ENCODE results near the gene ENOX2. TPM values are rescaled to one million over a fixed set of nuclear protein-coding genes. Genes with fewer than 3 reads are reported as not detected.

The ENOX2 gene
- polyA plus RNA-seq, 2 donors: 2.2 to 5.1 TPM

GRCh38 chrX:130682990-130683389 lies 220.0 kb downstream of the ENOX2 start:
- 68 to 79% methylated on average over 2 of the region's 2 CpGs for WGBS, 2 donors
- no peaks in the 10 kb centered on the region for H3K36me3 ChIP-seq (ENCODE audit: control insufficient read depth in 2 of 2, insufficient read depth in 2 of 2, low read length in 1 of 2)

GRCh38 chrX:130680164-130681035 lies 222.6 kb downstream of the ENOX2 start:
- Histone ChIP-seq H3K27ac (ENCODE audit: low read depth in 2 of 2, low read length in 1 of 2) (no peak overlapping the region), H3K4me1 (ENCODE audit: control insufficient read depth in 2 of 2, insufficient read depth in 2 of 2, low read length in 1 of 2) (no peaks in the 10 kb centered on the region), H3K36me3 (ENCODE audit: control insufficient read depth in 2 of 2, insufficient read depth in 2 of 2, low read length in 1 of 2) (no peaks in the 10 kb centered on the region), H3K27me3 (ENCODE audit: control insufficient read depth in 1 of 2, insufficient read depth in 2 of 2, low read length in 2 of 2) (no peaks in the 10 kb centered on the region), H3K4me3 (ENCODE audit: low read depth in 1 of 2, low read length in 2 of 2) (no peak overlapping the region), H3K9me3 (ENCODE audit: control insufficient read depth in 2 of 2, insufficient read depth in 1 of 2, low read depth in 1 of 2, low read length in 1 of 2) (no peaks in the 10 kb centered on the region)
- 62 to 73% methylated on average over 2 of the region's 2 CpGs for WGBS, 2 donors

More at GRCh38 chrX:130682990-130683389, 220.0 kb downstream of the ENOX2 start:
- H3K4me3 ChIP-seq (ENCODE audit: low read depth in 1 of 2, low read length in 2 of 2): no peak overlapping the region
- no peaks in the 10 kb centered on the region for H3K4me1 ChIP-seq (ENCODE audit: control insufficient read depth in 2 of 2, insufficient read depth in 2 of 2, low read length in 1 of 2)
- no peaks in the 10 kb centered on the region for H3K27me3 ChIP-seq (ENCODE audit: control insufficient read depth in 1 of 2, insufficient read depth in 2 of 2, low read length in 2 of 2)
- H3K9me3 ChIP-seq (ENCODE audit: control insufficient read depth in 2 of 2, insufficient read depth in 1 of 2, low read depth in 1 of 2, low read length in 1 of 2): no peaks in the 10 kb centered on the region
- no peak overlapping the region for H3K27ac ChIP-seq (ENCODE audit: low read depth in 2 of 2, low read length in 1 of 2)

DNA sequence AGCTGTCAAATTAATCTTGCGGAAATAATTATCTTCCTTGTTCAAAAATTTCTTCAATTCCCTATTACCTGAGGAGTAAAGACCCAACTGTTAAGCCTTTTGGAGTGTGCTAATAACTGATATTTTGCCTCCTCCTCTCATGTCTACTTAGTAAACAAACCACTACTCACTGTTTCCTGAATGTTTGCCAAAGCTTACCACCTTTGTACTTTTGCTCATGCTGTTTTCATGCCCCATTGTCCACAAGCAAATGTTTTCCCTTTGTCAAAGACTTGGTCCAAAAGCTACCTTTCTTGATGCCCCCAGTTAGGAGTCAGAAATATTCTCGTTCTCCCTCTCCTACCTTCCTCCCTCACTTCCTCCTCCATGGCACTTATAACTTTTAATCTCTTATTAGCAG lies 226.1 kb downstream of the ENOX2 start:
- Histone ChIP-seq H3K4me3 (ENCODE audit: low read depth in 1 of 2, low read length in 2 of 2) (no peak overlapping the region), H3K36me3 (ENCODE audit: control insufficient read depth in 2 of 2, insufficient read depth in 2 of 2, low read length in 1 of 2) (no peaks in the 10 kb centered on the region), H3K4me1 (ENCODE audit: control insufficient read depth in 2 of 2, insufficient read depth in 2 of 2, low read length in 1 of 2) (no peaks in the 10 kb centered on the region), H3K9me3 (ENCODE audit: control insufficient read depth in 2 of 2, insufficient read depth in 1 of 2, low read depth in 1 of 2, low read length in 1 of 2) (peaks cover 0 to 5% of the 10 kb centered on the region in 2 donors), H3K27ac (ENCODE audit: low read depth in 2 of 2, low read length in 1 of 2) (no peak overlapping the region), H3K27me3 (ENCODE audit: control insufficient read depth in 1 of 2, insufficient read depth in 2 of 2, low read length in 2 of 2) (no peaks in the 10 kb centered on the region)
- 67 to 80% methylated on average over 2 of the region's 2 CpGs for WGBS, 2 donors

DNA sequence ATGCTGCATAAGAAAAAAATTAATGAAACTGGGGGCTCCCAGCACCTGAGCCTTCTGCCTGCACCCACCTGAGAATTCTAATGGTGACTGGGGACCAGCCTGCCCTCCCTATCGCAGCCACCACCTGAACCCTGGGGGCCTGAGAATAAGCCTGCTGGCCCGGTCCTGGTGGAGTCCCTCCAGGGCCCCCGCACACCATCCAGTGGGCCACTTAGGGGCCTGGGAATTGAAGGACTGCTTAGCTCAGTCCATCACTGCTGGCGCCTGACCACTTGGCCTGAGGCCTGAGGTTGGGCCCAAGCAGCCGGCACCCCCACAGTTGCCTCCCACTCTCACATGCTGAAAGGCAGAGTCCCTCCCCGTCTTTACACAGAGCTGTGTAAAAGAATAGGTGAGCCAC lies 230.8 kb downstream of the ENOX2 start:
- Histone ChIP-seq H3K4me1 (ENCODE audit: control insufficient read depth in 2 of 2, insufficient read depth in 2 of 2, low read length in 1 of 2) (no peaks in the 10 kb centered on the region), H3K27ac (ENCODE audit: low read depth in 2 of 2, low read length in 1 of 2) (no peak overlapping the region), H3K36me3 (ENCODE audit: control insufficient read depth in 2 of 2, insufficient read depth in 2 of 2, low read length in 1 of 2) (peaks cover 0 to 3% of the 10 kb centered on the region in 2 donors), H3K9me3 (ENCODE audit: control insufficient read depth in 2 of 2, insufficient read depth in 1 of 2, low read depth in 1 of 2, low read length in 1 of 2) (peaks cover 0 to 5% of the 10 kb centered on the region in 2 donors), H3K4me3 (ENCODE audit: low read depth in 1 of 2, low read length in 2 of 2) (no peak overlapping the region), H3K27me3 (ENCODE audit: control insufficient read depth in 1 of 2, insufficient read depth in 2 of 2, low read length in 2 of 2) (no peaks in the 10 kb centered on the region)
- WGBS, 2 donors: 82 to 90% methylated on average over 6 of the region's 6 CpGs

DNA sequence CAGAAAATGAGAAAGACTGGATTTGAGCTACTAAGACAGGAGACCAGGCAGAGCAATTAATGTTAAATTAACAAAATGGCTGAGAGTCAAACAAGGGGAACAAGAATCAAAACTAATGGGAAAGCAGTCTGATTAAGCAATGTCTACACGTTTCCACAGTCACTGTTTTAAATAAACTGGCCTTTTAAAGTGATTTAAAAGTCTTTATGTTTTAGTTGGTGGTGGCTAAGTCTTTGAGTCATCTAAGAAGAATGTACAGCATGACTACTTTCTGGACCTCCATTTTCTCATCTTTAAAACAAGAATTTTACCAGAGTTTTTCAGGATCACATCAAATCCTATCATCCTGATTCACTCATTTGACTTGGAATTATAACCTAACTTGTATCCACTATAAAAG lies 233.8 kb downstream of the ENOX2 start:
- no peaks in the 10 kb centered on the region for H3K27me3 ChIP-seq (ENCODE audit: control insufficient read depth in 1 of 2, insufficient read depth in 2 of 2, low read length in 2 of 2)
- WGBS, 2 donors: 25 to 56% methylated on average over 1 of the region's 1 CpG
- peaks cover 0 to 4% of the 10 kb centered on the region in 2 donors for H3K36me3 ChIP-seq (ENCODE audit: control insufficient read depth in 2 of 2, insufficient read depth in 2 of 2, low read length in 1 of 2)
- no peaks in the 10 kb centered on the region for H3K4me1 ChIP-seq (ENCODE audit: control insufficient read depth in 2 of 2, insufficient read depth in 2 of 2, low read length in 1 of 2)
- H3K9me3 ChIP-seq (ENCODE audit: control insufficient read depth in 2 of 2, insufficient read depth in 1 of 2, low read depth in 1 of 2, low read length in 1 of 2): peaks cover 0 to 5% of the 10 kb centered on the region in 2 donors
- no peak overlapping the region for H3K27ac ChIP-seq (ENCODE audit: low read depth in 2 of 2, low read length in 1 of 2)
- H3K4me3 ChIP-seq (ENCODE audit: low read depth in 1 of 2, low read length in 2 of 2): no peak overlapping the region

DNA sequence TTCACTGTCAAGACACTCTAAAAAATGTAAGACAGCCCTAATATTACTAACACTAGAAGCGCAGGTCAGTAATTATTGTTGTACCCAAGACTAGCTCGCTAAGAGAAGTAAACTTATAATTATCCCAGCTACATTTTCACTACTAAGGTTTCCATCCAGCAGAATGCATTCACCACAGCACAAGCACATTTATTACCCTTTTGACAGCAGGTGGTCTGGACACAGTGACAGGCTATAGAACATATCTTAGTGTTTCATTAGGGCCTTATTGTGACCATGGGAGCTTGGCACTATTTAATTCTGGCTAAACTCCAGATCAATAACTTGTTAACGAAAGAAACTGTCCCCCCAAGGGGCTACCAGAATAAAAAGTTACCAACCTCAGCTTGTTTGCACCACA lies 237.7 kb downstream of the ENOX2 start:
- Histone ChIP-seq H3K9me3 (ENCODE audit: control insufficient read depth in 2 of 2, insufficient read depth in 1 of 2, low read depth in 1 of 2, low read length in 1 of 2) (no peaks in the 10 kb centered on the region), H3K4me1 (ENCODE audit: control insufficient read depth in 2 of 2, insufficient read depth in 2 of 2, low read length in 1 of 2) (no peaks in the 10 kb centered on the region), H3K27me3 (ENCODE audit: control insufficient read depth in 1 of 2, insufficient read depth in 2 of 2, low read length in 2 of 2) (no peaks in the 10 kb centered on the region), H3K4me3 (ENCODE audit: low read depth in 1 of 2, low read length in 2 of 2) (no peak overlapping the region), H3K27ac (ENCODE audit: low read depth in 2 of 2, low read length in 1 of 2) (no peak overlapping the region), H3K36me3 (ENCODE audit: control insufficient read depth in 2 of 2, insufficient read depth in 2 of 2, low read length in 1 of 2) (peaks cover 0 to 4% of the 10 kb centered on the region in 2 donors)
- 75 to 97% methylated on average over 3 of the region's 3 CpGs for WGBS, 2 donors

- Histone ChIP-seq H3K27me3 (ENCODE audit: control insufficient read depth in 1 of 2, insufficient read depth in 2 of 2, low read length in 2 of 2) (peaks cover 0 to 2% of the 10 kb centered on the region in 2 donors), H3K9me3 (ENCODE audit: control insufficient read depth in 2 of 2, insufficient read depth in 1 of 2, low read depth in 1 of 2, low read length in 1 of 2) (no peaks in the 10 kb centered on the region), H3K4me1 (ENCODE audit: control insufficient read depth in 2 of 2, insufficient read depth in 2 of 2, low read length in 1 of 2) (no peaks in the 10 kb centered on the region), H3K36me3 (ENCODE audit: control insufficient read depth in 2 of 2, insufficient read depth in 2 of 2, low read length in 1 of 2) (no peaks in the 10 kb centered on the region), H3K4me3 (ENCODE audit: low read depth in 1 of 2, low read length in 2 of 2) (no peak overlapping the region), H3K27ac (ENCODE audit: low read depth in 2 of 2, low read length in 1 of 2) (no peak overlapping the region)
Observed at GRCh38 chrX:130658310-130658709, 244.7 kb downstream of the ENOX2 start.

DNA sequence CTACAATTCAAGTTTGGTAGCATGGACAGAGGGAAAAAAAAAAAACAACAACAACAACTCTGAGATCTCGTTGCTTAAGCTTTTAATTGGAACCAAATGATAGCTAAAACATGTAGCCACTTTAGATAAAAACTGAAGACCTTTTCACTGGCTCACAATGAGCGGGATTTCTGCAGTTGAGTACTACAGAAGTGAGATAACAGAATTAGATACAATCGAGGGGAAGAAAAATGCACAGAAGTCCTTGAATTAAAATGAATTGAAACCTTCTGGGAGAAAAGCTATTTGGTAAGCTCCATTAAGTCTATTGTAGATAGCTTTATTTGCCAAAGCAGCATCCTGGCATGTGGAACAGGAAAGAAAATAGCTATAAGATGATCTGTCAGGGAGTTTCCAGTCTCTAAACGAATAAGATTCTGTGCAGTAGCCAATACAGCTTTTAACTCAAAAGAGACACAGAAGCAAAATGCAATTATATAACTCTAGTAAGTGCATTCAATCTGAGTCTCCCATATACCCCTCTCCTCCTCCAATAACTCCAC lies 248.5 kb downstream of the ENOX2 start:
- Histone ChIP-seq H3K4me3 (ENCODE audit: low read depth in 1 of 2, low read length in 2 of 2) (no peak overlapping the region), H3K36me3 (ENCODE audit: control insufficient read depth in 2 of 2, insufficient read depth in 2 of 2, low read length in 1 of 2) (no peaks in the 10 kb centered on the region), H3K27ac (ENCODE audit: low read depth in 2 of 2, low read length in 1 of 2) (no peak overlapping the region), H3K9me3 (ENCODE audit: control insufficient read depth in 2 of 2, insufficient read depth in 1 of 2, low read depth in 1 of 2, low read length in 1 of 2) (no peaks in the 10 kb centered on the region), H3K27me3 (ENCODE audit: control insufficient read depth in 1 of 2, insufficient read depth in 2 of 2, low read length in 2 of 2) (peaks cover 0 to 2% of the 10 kb centered on the region in 2 donors), H3K4me1 (ENCODE audit: control insufficient read depth in 2 of 2, insufficient read depth in 2 of 2, low read length in 1 of 2) (no peaks in the 10 kb centered on the region)
- whole genome bisulfite sequencing, 2 donors: 49 to 53% methylated on average over 4 of the region's 4 CpGs

DNA sequence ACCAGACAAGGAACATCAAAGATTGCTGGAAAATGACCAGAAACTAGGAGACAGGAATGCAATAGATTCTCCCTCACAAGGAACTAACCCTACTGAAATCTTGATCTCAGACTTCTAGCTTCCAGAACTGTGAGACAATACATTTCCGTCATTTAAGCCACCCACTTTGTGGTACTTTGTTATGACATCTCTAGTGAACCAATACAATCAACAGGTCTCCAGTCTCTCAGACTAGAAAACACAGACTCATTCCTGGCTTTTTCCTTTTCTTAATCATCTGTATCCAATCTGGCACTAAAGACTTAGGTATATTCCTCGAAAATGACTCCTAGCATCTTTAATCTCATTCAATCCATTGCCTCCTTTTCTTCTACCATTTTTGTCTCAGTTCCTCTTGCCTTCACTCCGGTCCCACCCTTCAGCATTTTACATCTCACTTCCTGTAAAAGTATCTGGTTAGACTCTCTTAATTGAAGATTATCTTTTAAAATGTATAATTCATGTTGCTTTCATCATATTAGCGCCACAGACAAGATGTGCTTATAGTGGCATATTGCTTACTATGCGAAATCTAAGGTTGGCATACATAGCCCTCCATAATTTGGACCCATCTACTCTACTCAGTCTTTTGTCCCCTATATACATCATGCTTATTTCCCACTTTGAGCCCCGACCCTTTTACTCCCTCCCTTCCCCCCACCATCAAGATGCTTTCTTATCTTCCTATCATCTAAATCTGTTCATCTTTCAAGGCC lies 250.0 kb downstream of the ENOX2 start:
- Histone ChIP-seq H3K4me1 (ENCODE audit: control insufficient read depth in 2 of 2, insufficient read depth in 2 of 2, low read length in 1 of 2) (no peaks in the 10 kb centered on the region), H3K27me3 (ENCODE audit: control insufficient read depth in 1 of 2, insufficient read depth in 2 of 2, low read length in 2 of 2) (peaks cover 0 to 2% of the 10 kb centered on the region in 2 donors), H3K36me3 (ENCODE audit: control insufficient read depth in 2 of 2, insufficient read depth in 2 of 2, low read length in 1 of 2) (no peaks in the 10 kb centered on the region), H3K4me3 (ENCODE audit: low read depth in 1 of 2, low read length in 2 of 2) (no peak overlapping the region), H3K27ac (ENCODE audit: low read depth in 2 of 2, low read length in 1 of 2) (no peak overlapping the region), H3K9me3 (ENCODE audit: control insufficient read depth in 2 of 2, insufficient read depth in 1 of 2, low read depth in 1 of 2, low read length in 1 of 2) (no peaks in the 10 kb centered on the region)
- 80 to 95% methylated on average over 6 of the region's 6 CpGs for WGBS, 2 donors

Measured in esophagus (tissue), 2 donors.